ENCODE data around the gene MYL2.

The MYL2 gene

GRCh38 chr12:110888256-110888991 is 32.0 kb downstream of the MYL2 start:
- no peak for DNase-seq

GRCh38 chr12:110885152-110885840 is 35.1 kb downstream of the MYL2 start:
- no peak for DNase-seq

- no peak for DNase-seq
These were observed 37.1 kb downstream of the MYL2 start for GRCh38 chr12:110883251-110883650.

GRCh38 chr12:110880651-110881050 is 39.7 kb downstream of the MYL2 start:
- DNase-seq: no peak

- DNase-seq: no peak
These were observed 45.6 kb downstream of the MYL2 start for GRCh38 chr12:110874781-110875180.

GRCh38 chr12:110874351-110874750 is 46.0 kb downstream of the MYL2 start:
- DNase-seq: no peak

- no peak for DNase-seq
These were observed 48.3 kb downstream of the MYL2 start for GRCh38 chr12:110872100-110872499.

- DNase-seq: no peak
These were observed 50.6 kb downstream of the MYL2 start for GRCh38 chr12:110869803-110870202.

- no peak for DNase-seq
These were observed 51.4 kb downstream of the MYL2 start for GRCh38 chr12:110869026-110869425.

- no peak for DNase-seq
These were observed 54.9 kb downstream of the MYL2 start for GRCh38 chr12:110865521-110865920.

- DNase-seq: no peak
These were observed 57.2 kb downstream of the MYL2 start for GRCh38 chr12:110863161-110863560.

GRCh38 chr12:110862329-110862728 is 58.0 kb downstream of the MYL2 start:
- no peak for DNase-seq

GRCh38 chr12:110861729-110862128 is 58.6 kb downstream of the MYL2 start:
- no peak for DNase-seq

All from stimulated activated CD4-positive, alpha-beta T cell treated with anti-CD3 and anti-CD28 coated beads, Interleukin-12 subunit alpha, Interleukin-12 subunit beta, amount 100 ng/mL, for 4 hours (primary cell).